Activated naive CD4-positive, alpha-beta T cell (primary cell): ENCODE measurements around the gene DYNC1LI1.
"Not testable (repeated sequence)": the region's sequence is repeated elsewhere in the genome, so short reads cannot be mapped to it uniquely, and the experiment has no call there.

Source experiments
- DNase-seq, 4 experiments: peaks; one replicate each; lab custom pipeline; 2025; lab: John Stamatoyannopoulos, UW

The DYNC1LI1 gene

GRCh38 chr3:32583708-32584107 lies 13.1 kb upstream of the DYNC1LI1 start:
- DNase-seq: no peak

DNA sequence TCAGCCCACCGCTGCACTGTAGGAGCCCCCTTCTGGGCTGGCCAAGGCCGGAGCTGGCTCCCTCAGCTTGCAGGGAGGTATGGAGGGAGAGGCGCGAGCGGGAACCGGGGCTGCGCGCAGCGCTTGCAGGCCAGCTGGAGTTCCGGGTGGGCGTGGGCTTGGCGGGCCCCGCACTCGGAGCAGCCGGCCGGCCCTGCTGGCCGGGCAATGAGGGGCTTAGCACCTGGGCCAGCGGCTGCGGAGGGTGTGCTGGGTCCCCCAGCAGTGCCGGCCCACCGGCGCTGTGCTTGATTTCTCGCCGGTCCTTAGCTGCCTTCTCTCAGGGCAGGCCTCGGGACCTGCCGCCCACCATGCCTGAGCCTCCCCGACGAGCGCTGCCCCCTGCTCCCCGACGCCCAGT lies 8.0 kb upstream of the DYNC1LI1 start:
- not testable (repeated sequence) for DNase-seq

DNA sequence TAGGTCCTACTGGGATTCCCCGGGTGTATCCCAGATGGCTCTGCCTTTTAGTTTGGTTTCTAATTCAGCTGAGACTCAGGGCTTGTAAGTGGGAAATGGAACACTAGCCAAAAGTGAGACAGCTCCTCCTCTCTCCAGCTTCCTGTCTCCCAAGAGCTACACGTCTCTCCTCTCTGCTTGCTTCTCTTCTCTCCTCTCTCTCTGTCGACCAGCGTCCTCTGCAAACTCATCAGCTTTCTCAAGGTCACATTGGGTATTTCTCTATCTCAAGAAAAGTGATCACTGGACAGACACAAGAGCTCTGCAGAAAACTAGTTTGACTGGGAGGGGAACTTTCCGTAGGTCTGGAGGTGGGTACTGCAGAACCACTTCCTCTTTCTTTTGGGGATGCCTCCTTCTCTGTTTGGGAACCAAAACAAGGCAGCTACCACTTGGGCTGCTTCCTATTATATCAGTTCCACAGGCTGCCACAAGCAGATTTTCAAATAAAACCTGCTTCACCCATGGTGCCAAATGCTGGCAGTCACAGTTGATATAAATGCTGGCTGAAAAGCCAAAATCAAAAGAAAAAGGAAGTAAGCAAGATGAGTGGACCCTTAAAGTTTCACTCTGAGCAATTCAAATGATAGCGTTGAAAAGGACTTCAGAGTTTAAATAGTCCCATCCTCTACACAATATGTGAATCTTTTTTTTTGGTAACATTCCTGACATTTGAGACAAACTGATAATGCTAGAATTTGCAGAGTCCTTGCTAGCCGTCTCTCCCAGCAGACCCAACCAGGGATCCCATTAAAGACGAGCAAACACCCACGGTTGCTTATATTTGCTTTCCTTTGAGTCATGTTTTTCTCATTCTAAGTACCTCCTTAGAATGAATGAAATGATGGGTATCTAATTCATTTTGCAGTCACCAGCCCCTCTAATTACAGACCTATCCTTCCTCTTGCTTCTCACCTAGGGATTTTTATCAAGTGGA lies 7.2 kb upstream of the DYNC1LI1 start:
- no peak for DNase-seq

- no peak for DNase-seq
Observed at GRCh38 chr3:32577174-32577573, 6.5 kb upstream of the DYNC1LI1 start.

DNA sequence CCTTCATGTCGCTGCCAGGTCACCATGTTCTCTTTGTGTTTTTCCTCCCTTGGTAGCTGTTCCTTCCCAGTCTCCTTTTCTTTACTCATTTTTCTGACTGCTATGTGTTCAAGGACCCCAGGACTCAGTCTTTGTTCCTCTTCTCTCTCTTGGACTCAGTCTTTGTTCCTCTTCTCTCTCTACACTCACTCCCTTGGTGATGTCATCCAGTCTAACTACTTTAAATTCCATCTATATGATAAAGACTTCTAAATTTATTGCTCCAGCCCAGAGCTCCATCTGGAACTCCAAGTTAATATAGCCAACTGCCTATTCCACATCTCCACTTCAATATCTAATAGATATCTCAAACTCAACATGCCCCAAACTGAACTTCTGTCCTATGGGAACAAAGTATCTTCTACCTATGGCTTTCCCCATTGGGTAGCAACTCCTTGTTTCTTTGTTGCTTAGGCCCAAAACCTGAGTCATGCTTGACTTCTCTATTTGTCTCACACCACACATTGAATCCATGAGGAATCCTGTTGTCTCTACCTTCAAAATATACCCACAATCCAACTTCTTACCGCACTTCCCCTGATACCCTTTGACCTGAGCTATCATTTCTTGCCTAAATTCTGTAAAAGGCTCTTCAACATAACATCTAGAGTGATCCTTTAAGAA lies 4.9 kb upstream of the DYNC1LI1 start:
- DNase-seq: no peak

GRCh38 chr3:32571192-32571485 lies 481 bp upstream of the DYNC1LI1 start:
- DNase-seq: no peak

DNA sequence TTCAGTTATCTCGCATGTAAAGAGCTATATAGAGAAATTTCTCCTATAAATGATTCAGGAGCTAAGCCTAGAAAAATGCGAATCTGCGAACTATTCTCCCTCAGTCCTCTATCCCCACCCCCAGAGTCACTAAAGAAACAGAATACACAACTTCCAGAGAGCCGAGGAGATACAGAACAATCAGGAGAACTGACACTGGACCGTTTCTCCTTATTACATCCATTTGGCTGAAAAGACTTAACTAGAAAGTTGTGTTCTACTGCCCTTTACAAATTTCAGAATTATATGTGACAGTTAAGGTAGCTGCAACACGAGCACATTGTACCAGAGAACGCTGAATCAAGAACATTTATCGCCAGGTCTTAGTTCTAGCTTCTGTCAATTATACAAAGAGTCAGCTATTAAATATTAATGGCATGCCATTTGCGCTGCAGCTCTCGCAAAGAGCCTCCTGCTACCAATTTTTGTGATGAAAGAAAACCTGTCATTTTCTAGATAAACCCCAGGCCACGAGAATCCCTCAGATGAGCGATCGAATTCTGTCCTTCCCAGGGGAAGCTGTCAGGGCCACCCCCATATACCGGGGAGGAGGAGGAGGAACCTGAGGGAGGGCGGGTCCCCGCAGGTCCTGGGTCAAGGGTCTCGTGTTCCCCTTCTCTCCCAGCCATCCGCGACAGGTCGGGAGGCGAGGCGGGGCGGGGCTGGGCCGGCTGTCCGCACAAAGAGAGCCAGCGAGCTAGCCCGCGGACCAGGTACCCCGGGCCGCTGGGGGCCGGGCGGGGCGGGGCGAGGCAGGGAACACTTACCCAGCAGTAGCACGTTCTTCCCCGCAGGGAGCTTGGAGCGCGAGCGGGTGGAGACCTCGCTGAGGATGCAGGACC lies 878 bp downstream of the DYNC1LI1 start:
- DNase-seq: peak in 1 of 4 experiments; percentile 17

DNA sequence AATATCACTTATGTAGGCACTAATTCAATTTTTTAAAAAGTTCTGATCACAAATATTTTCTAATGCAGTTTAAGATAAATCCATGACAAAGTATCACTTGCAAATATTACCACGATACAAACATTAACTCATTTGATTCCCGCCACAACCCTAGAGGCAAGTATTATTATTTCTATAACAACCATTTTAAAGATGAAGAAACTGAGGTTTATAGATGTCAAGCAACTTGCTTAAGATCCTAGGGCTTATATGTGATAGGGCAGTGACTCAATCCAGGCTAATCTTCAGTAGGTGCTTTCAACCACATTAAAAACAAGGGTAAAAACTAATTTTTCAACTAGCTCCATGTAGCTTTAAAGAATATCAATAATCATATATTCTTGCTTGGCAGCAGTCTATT lies 1.7 kb downstream of the DYNC1LI1 start:
- no peak for DNase-seq

DNA sequence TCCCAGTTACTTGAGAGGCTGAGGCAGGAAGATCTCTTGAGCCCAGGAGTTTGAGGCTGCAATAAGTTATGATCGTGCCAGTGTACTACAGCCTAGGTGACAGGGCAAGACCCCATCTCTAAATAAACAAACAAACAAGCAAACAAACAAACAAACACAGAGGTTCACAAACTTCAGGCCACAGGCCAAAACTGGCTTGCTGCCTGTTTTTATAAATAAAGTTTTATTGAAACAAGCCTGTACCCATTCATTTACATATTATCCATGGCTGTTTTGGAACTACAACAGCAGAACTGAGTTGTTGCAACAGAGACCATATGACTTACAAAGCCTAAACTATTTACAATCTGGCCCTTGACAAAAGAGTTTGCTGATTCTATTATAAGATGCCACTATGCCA lies 6.5 kb downstream of the DYNC1LI1 start:
- DNase-seq: no peak

GRCh38 chr3:32562640-32563039 lies 8.0 kb downstream of the DYNC1LI1 start:
- no peak for DNase-seq

- DNase-seq: no peak
Observed at GRCh38 chr3:32557640-32558352, 12.9 kb downstream of the DYNC1LI1 start.

GRCh38 chr3:32556332-32556731 lies 14.3 kb downstream of the DYNC1LI1 start:
- DNase-seq: no peak

GRCh38 chr3:32553973-32554372 lies 16.7 kb downstream of the DYNC1LI1 start:
- DNase-seq: no peak

DNA sequence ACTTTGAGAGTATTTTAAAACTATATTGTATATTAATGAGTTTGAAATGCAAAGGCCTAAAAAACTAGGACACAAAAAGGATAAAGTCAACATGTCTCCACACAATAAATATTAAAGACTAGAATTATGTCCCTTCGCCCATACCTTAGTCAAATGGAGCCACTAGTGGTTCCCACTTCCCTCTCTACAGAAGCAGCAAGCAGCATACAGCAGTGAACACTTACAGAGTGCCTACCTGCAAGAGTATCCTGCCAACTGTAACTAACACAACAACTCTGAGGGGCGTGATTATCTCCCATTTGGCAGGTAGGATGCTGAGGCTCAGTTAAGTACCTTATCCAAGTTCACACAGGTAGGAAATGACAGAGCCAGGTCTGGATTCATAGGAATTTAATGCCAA lies 17.2 kb downstream of the DYNC1LI1 start:
- no peak for DNase-seq

GRCh38 chr3:32552013-32552412 lies 18.6 kb downstream of the DYNC1LI1 start:
- DNase-seq: no peak

DNA sequence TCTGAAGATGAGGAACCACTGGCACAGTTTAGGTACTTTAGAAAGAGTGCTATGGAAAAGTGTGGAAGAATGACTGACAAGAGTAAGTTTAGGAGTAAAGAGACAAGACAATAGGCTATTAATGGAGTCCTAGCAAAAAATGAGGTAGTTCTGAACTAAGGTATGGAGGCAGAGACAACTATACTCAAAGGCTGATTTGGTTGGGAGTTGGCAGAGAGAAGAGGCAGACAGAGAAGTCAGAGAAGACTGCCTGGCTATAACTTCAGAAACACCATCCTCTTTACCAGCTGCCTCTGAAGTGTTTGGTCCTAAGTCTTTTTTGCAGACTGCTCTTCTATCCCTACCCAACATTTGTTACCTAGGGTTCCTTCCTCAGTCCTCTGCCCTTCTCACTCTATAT lies 19.2 kb downstream of the DYNC1LI1 start:
- no peak for DNase-seq

GRCh38 chr3:32551087-32551486 lies 19.6 kb downstream of the DYNC1LI1 start:
- no peak for DNase-seq

GRCh38 chr3:32545305-32545704 lies 25.4 kb downstream of the DYNC1LI1 start:
- no peak for DNase-seq

DNA sequence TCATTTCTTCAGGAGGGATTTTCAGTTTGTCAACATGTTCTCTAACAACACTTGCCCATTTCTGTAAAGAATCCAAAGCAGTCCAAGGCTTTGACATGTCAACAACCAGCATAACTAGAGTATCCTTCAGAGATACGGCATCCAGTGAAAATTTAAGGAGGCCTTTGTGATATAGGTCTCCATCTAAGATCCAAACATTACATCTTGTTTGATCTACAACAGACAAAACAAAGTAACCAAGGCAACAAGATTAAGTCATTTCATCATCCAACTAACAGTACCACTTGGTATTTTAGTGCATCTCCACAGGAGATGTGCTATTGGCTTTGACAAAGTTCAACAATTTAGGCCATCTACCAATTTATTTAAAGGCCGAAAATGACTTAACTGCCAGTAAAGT lies 25.8 kb downstream of the DYNC1LI1 start:
- DNase-seq: no peak

GRCh38 chr3:32542807-32543206 lies 27.9 kb downstream of the DYNC1LI1 start:
- DNase-seq: no peak

DNA sequence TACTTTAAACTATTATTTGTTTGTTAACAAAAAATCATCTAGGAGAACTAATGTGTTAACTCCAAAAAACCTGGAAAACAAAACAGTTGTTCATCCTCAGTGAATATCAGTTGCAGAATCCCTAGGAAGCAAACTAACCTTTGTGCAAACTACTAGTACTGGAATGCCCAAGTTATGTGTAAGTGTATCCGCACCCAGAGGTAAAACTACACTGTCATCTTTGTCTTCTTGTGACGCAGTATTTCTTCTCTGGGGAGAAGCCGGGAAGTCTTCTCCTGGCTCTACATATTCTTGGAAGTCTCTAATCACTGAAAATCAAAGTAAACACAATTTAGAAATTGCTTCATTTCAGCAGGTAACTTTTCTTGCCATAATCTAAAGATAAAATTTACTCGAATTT lies 29.8 kb downstream of the DYNC1LI1 start:
- DNase-seq: no peak

DNA sequence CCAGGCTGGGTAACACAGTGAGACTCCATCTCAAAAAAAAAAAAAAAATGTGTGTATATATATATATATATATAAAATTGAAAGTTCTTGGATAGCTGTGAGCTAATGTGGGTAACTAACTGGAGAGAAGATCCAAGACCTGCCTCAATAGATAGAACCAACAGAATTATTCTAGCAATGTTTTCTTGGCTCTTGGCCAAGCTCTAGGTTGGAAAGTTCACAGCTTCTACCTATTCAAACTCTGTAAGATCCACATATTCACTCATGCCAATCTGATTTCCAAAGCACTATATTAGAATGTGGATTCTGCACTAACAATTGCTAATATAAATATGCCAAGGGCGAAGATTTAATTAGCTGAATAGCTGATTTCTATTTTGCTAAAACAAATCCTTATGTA lies 38.2 kb downstream of the DYNC1LI1 start:
- DNase-seq: no peak
